ENCODE data around the gene NUMB.

Gene NUMB

DNA sequence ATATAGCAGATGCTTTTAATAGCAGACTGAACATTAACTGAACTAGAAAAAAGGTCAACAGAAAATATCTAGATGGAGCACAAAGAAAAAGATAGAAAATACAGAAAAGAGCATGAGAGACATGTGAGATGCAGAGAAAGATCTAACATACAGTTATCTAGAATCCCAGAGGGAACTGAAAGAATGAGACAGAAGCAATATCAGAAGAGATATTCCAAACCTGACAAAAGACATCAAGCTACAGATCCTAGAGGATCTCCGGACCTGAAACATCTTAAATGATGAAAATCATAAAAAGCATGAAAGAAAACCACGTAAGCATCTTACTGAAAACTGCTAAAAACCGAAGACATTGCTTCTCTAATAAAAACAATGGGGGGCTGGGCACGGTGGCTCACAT lies 75.0 kb downstream of the NUMB start:
- Histone ChIP-seq H3K4me1 (ENCODE audit: control insufficient read depth, insufficient read depth, low read length) (no peaks in the 10 kb centered on the region), H3K27me3 (ENCODE audit: control insufficient read depth, insufficient read depth, low read length) (no peaks in the 10 kb centered on the region), H3K9ac (ENCODE audit: low read length) (no peak overlapping the region), H3K4me3 (ENCODE audit: low read depth, low read length) (no peak overlapping the region), H3K36me3 (ENCODE audit: control insufficient read depth, insufficient read depth, low read length) (no peaks in the 10 kb centered on the region; the same call in 1 of the 2 replicates), H3K27ac (ENCODE audit: low read depth, low read length) (no peak overlapping the region), H3K9me3 (ENCODE audit: control insufficient read depth, insufficient read depth, low read depth, low read length) (no peaks in the 10 kb centered on the region; the same call in 1 of the 2 replicates)

DNA sequence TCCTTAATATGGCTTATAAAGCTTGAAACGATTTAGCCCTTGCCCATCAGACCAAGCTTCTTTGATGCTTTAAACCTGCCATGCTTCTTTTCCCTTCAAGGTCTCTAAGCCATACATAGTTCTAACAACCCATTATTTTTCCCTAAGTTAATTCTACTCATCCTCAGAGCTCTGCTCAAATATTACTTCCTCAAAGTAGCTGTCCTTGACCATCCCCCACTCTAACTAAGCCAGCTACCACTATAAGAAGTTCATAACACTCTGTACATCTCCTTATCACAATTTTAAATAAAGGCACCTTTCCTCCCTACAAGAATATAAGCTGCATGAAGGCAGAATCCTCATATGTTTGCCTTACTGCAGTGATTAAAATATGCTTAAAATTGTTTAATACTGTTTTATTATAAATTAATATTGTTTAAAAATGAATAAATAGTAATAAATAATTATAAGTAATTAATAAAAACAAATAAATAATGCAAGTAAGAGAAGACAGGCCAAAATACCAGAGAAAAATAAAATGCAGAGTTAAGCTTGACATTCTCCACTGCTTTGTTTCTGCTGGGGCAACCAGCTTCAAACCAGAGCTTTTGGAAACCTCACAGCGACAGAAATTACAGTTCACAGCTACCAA lies 76.8 kb downstream of the NUMB start:
- Histone ChIP-seq H3K27me3 (ENCODE audit: control insufficient read depth, insufficient read depth, low read length) (no peaks in the 10 kb centered on the region), H3K4me3 (ENCODE audit: low read depth, low read length) (no peak overlapping the region), H3K4me1 (ENCODE audit: control insufficient read depth, insufficient read depth, low read length) (no peaks in the 10 kb centered on the region), H3K9ac (ENCODE audit: low read length) (no peak overlapping the region), H3K27ac (ENCODE audit: low read depth, low read length) (no peak overlapping the region), H3K9me3 (ENCODE audit: control insufficient read depth, insufficient read depth, low read depth, low read length) (no peaks in the 10 kb centered on the region; the same call in 1 of the 2 replicates), H3K36me3 (ENCODE audit: control insufficient read depth, insufficient read depth, low read length) (no peaks in the 10 kb centered on the region; the same call in 1 of the 2 replicates)

DNA sequence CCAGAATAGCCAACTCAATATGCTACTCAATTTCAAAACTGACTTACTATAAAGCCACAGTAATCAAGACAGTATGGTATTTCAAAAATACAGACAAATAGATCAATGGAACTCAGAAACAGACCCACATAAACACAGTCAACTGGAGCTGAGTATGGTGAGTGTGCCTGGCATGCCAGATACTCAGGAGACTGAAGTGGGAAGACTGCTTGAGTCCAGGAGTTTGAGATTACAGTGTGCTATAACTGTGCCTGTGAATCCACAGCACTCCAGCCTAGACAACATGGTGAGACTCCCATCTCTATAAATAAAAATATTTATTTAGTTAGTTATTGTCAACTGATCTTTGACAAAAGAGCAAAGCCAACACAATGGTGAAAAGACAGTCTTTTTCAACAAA lies 81.8 kb downstream of the NUMB start:
- H3K27ac ChIP-seq (ENCODE audit: low read depth, low read length) = no peak overlapping the region
- H3K9me3 ChIP-seq (ENCODE audit: control insufficient read depth, insufficient read depth, low read depth, low read length) = no peaks in the 10 kb centered on the region
- no peaks in the 10 kb centered on the region for H3K27me3 ChIP-seq (ENCODE audit: control insufficient read depth, insufficient read depth, low read length)
- no peaks in the 10 kb centered on the region for H3K4me1 ChIP-seq (ENCODE audit: control insufficient read depth, insufficient read depth, low read length)
- no peaks in the 10 kb centered on the region for H3K36me3 ChIP-seq (ENCODE audit: control insufficient read depth, insufficient read depth, low read length)
- H3K4me3 ChIP-seq (ENCODE audit: low read depth, low read length) = no peak overlapping the region
- no peak overlapping the region for H3K9ac ChIP-seq (ENCODE audit: low read length)

DNA sequence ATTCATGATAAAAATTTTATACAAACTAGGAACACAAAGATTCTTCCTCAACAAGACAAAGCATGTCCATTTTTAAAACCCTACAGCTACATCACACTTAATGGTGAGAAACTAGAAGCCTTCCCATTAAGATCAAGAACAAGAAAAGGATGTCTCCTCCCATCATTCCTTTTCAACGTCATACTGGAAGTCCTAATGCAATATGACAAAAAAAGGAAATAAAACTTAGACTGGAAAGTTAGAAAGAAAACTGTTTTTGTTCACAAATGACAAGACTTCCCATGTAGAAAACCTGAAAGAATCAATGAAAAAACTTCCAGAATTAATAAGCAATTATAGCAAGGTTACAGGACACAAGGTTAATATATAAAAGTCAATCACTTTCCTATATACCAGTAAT lies 82.5 kb downstream of the NUMB start:
- no peaks in the 10 kb centered on the region for H3K36me3 ChIP-seq (ENCODE audit: control insufficient read depth, insufficient read depth, low read length)
- no peaks in the 10 kb centered on the region for H3K4me1 ChIP-seq (ENCODE audit: control insufficient read depth, insufficient read depth, low read length)
- H3K9ac ChIP-seq (ENCODE audit: low read length) = no peak overlapping the region
- no peak overlapping the region for H3K27ac ChIP-seq (ENCODE audit: low read depth, low read length)
- no peaks in the 10 kb centered on the region for H3K27me3 ChIP-seq (ENCODE audit: control insufficient read depth, insufficient read depth, low read length)
- no peak overlapping the region for H3K4me3 ChIP-seq (ENCODE audit: low read depth, low read length)
- no peaks in the 10 kb centered on the region for H3K9me3 ChIP-seq (ENCODE audit: control insufficient read depth, insufficient read depth, low read depth, low read length)

DNA sequence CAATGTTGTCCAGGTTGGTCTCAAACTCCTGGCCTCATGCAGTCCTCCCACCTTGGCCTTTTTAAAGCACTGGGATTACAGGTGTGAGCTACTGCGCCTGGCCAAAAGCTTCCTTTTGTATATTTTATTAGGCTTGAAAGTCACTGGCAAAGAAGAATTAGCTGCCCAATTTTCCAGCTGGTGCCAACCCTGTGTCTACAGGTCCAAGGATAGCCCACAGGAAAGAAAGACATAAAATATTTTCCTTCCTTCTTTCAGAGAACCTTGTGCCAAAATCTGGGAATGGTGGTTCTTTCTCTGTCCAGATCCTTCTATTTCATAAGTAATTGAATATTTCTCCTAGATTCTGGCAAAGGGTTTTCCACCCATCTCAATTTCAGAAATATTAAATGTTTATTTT lies 84.1 kb downstream of the NUMB start:
- Histone ChIP-seq H3K27me3 (ENCODE audit: control insufficient read depth, insufficient read depth, low read length) (no peaks in the 10 kb centered on the region), H3K36me3 (ENCODE audit: control insufficient read depth, insufficient read depth, low read length) (no peaks in the 10 kb centered on the region), H3K4me1 (ENCODE audit: control insufficient read depth, insufficient read depth, low read length) (no peaks in the 10 kb centered on the region), H3K9me3 (ENCODE audit: control insufficient read depth, insufficient read depth, low read depth, low read length) (no peaks in the 10 kb centered on the region), H3K27ac (ENCODE audit: low read depth, low read length) (no peak overlapping the region), H3K9ac (ENCODE audit: low read length) (no peak overlapping the region), H3K4me3 (ENCODE audit: low read depth, low read length) (no peak overlapping the region)

DNA sequence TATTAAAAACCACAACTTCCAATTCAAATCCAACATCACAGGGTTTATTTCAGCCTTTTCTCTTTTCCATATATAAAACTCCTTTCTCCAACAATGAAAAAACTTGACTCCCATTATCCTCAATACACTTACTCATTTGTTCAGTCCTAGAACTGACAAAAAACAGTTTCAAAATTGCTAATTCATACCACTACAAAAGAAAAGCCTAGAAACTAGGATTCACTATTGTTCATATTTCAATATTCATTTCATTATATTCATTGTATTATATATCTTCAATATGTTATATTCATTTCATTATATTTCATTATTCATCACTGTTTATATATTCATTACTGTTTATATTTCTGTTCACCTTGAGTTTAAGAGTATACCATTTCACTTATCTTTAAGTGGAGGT lies 85.8 kb downstream of the NUMB start:
- Histone ChIP-seq H3K9ac (ENCODE audit: low read length) (no peak overlapping the region), H3K9me3 (ENCODE audit: control insufficient read depth, insufficient read depth, low read depth, low read length) (no peaks in the 10 kb centered on the region), H3K36me3 (ENCODE audit: control insufficient read depth, insufficient read depth, low read length) (no peaks in the 10 kb centered on the region), H3K27ac (ENCODE audit: low read depth, low read length) (no peak overlapping the region), H3K4me3 (ENCODE audit: low read depth, low read length) (no peak overlapping the region), H3K27me3 (ENCODE audit: control insufficient read depth, insufficient read depth, low read length) (no peaks in the 10 kb centered on the region), H3K4me1 (ENCODE audit: control insufficient read depth, insufficient read depth, low read length) (no peaks in the 10 kb centered on the region)

DNA sequence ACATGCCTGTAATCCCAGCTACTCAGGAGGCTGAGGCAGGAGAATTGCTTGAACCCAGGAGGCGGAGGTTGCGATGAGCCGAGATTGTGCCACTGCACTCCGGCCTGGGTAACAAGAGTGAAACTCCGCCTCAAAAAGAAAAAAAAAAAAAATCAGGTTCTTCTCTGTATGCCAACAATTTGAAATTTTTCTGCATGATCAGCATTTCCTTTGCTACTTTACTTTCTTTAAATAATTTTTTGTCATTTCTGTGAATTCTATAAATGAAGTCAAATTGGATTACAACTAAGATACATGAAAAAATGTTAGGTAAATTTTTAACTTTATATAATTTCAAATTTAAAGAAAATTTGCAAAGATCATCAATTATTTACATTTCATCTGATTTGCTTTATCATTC lies 87.8 kb downstream of the NUMB start:
- no peak overlapping the region for H3K9ac ChIP-seq (ENCODE audit: low read length)
- no peaks in the 10 kb centered on the region for H3K9me3 ChIP-seq (ENCODE audit: control insufficient read depth, insufficient read depth, low read depth, low read length)
- H3K4me1 ChIP-seq (ENCODE audit: control insufficient read depth, insufficient read depth, low read length) = no peaks in the 10 kb centered on the region
- H3K27ac ChIP-seq (ENCODE audit: low read depth, low read length) = no peak overlapping the region
- no peaks in the 10 kb centered on the region for H3K27me3 ChIP-seq (ENCODE audit: control insufficient read depth, insufficient read depth, low read length)
- no peaks in the 10 kb centered on the region; the same call in 1 of the 2 replicates for H3K36me3 ChIP-seq (ENCODE audit: control insufficient read depth, insufficient read depth, low read length)
- no peak overlapping the region for H3K4me3 ChIP-seq (ENCODE audit: low read depth, low read length)

DNA sequence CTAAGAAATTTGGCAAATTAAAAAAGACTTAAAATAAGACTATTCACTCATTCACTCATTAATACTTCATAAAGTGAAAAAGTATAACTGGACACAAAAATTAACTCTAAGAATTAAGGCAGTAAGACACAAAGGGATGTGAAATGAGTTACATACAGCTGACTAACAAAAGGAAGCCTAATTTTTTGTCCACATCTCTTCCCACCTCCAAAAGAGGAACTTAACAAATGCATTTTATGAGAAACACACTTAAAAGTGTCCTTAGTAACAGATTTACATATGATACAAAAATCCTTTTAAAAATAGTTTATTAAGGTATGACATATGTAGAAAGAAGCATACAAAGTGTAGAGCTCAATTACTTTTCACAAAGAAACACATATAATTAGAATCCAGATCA lies 88.9 kb downstream of the NUMB start:
- Histone ChIP-seq H3K27ac (ENCODE audit: low read depth, low read length) (no peak overlapping the region), H3K9ac (ENCODE audit: low read length) (no peak overlapping the region), H3K27me3 (ENCODE audit: control insufficient read depth, insufficient read depth, low read length) (no peaks in the 10 kb centered on the region), H3K9me3 (ENCODE audit: control insufficient read depth, insufficient read depth, low read depth, low read length) (no peaks in the 10 kb centered on the region), H3K36me3 (ENCODE audit: control insufficient read depth, insufficient read depth, low read length) (no peaks in the 10 kb centered on the region; the same call in 1 of the 2 replicates), H3K4me3 (ENCODE audit: low read depth, low read length) (no peak overlapping the region), H3K4me1 (ENCODE audit: control insufficient read depth, insufficient read depth, low read length) (no peaks in the 10 kb centered on the region)

DNA sequence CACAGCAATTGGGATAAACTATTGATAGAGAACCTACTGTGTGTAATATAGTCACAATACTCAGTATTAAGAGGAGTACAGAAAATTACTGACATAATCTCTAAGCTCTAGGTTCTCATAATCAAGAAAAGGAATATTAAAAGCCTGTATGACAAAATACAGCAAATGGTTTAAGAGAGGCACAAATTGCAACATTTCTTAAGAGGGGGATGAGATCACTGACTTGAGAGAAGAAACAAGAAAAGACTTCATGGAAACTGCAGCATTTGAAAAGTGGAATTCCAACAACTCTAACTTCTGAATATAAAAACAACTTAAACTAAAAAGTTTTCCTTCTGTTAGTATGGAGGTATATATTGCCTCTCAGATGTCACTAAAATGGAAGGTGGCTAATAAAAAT lies 89.7 kb downstream of the NUMB start:
- no peaks in the 10 kb centered on the region; the same call in 1 of the 2 replicates for H3K36me3 ChIP-seq (ENCODE audit: control insufficient read depth, insufficient read depth, low read length)
- no peaks in the 10 kb centered on the region for H3K27me3 ChIP-seq (ENCODE audit: control insufficient read depth, insufficient read depth, low read length)
- no peak overlapping the region for H3K9ac ChIP-seq (ENCODE audit: low read length)
- no peaks in the 10 kb centered on the region for H3K4me1 ChIP-seq (ENCODE audit: control insufficient read depth, insufficient read depth, low read length)
- H3K9me3 ChIP-seq (ENCODE audit: control insufficient read depth, insufficient read depth, low read depth, low read length) = no peaks in the 10 kb centered on the region
- H3K27ac ChIP-seq (ENCODE audit: low read depth, low read length) = no peak overlapping the region
- H3K4me3 ChIP-seq (ENCODE audit: low read depth, low read length) = no peak overlapping the region

DNA sequence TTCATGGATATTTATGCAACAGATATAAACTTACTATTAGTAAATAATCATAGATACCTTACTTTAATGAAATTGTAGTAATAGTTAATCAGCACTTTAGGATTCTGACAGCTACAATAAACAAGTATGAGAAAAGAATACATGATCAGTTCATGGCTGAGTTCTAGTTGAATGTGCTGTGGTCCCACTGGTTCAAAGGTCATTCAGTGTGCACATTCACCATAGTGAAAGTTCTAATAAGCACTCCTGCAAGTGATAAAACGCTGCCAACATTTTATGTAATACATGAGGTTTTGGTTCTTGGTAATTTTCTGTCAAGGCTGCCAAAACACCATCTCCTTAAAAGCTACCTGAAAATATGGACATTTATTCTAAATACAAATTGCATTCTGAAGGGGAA lies 92.6 kb downstream of the NUMB start:
- no peaks in the 10 kb centered on the region; the same call in 1 of the 2 replicates for H3K36me3 ChIP-seq (ENCODE audit: control insufficient read depth, insufficient read depth, low read length)
- no peaks in the 10 kb centered on the region for H3K4me1 ChIP-seq (ENCODE audit: control insufficient read depth, insufficient read depth, low read length)
- no peak overlapping the region for H3K9ac ChIP-seq (ENCODE audit: low read length)
- H3K9me3 ChIP-seq (ENCODE audit: control insufficient read depth, insufficient read depth, low read depth, low read length) = no peaks in the 10 kb centered on the region
- no peak overlapping the region for H3K27ac ChIP-seq (ENCODE audit: low read depth, low read length)
- H3K27me3 ChIP-seq (ENCODE audit: control insufficient read depth, insufficient read depth, low read length) = no peaks in the 10 kb centered on the region
- no peak overlapping the region for H3K4me3 ChIP-seq (ENCODE audit: low read depth, low read length)

DNA sequence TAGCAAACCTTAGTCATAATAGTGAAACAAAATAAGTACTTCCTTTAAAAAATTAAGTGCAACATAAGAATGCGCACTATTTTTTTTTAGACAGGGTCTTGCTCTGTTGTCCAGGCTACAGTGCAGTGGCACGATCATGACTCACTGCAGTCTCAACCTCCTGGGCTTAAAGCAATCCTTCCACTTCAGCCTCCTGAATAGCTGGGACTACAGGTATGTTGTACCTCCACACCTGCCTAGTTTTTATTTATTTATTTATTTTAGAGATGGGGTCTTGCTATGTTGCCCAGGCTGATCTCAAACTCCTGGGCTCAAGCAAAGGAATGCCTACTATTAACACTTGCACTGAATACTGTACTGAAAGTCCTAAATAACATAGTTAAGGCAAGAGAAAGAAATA lies 93.8 kb downstream of the NUMB start:
- no peak overlapping the region for H3K4me3 ChIP-seq (ENCODE audit: low read depth, low read length)
- no peaks in the 10 kb centered on the region for H3K27me3 ChIP-seq (ENCODE audit: control insufficient read depth, insufficient read depth, low read length)
- H3K4me1 ChIP-seq (ENCODE audit: control insufficient read depth, insufficient read depth, low read length) = no peaks in the 10 kb centered on the region
- H3K36me3 ChIP-seq (ENCODE audit: control insufficient read depth, insufficient read depth, low read length) = no peaks in the 10 kb centered on the region; the same call in 1 of the 2 replicates
- H3K9me3 ChIP-seq (ENCODE audit: control insufficient read depth, insufficient read depth, low read depth, low read length) = no peaks in the 10 kb centered on the region
- H3K27ac ChIP-seq (ENCODE audit: low read depth, low read length) = no peak overlapping the region
- no peak overlapping the region for H3K9ac ChIP-seq (ENCODE audit: low read length)

Data from HUES6 (cell line).